Vagina (tissue), 2 donors: ENCODE data around the gene GATD1. TPM values are rescaled to one million over a fixed set of nuclear protein-coding genes. Genes with fewer than 3 reads are reported as not detected.

ENCODE experiments used
- DNase-seq, 2 donors: peaks; one replicate each; pipeline ENCODE4 v3.0.0-alpha.2; 2017; ENCODE audit errors: extremely low spot score in 2 of 2
- H3K27ac ChIP-seq: fragments of 200-600 bp; sonication (generic); one replicate; pipeline ENCODE4 v1.5.1; 2019
- H3K27me3 ChIP-seq: fragments of 200-600 bp; sonication (generic); one replicate; pipeline ENCODE4 v1.5.1; 2019
- H3K36me3 ChIP-seq, 2 donors: fragments of 200-600 bp; sonication (generic); one replicate each; pipeline ENCODE4 v1.5.1; 2017 to 2019
- H3K4me1 ChIP-seq: fragments of 200-600 bp; sonication (generic); one replicate; pipeline ENCODE4 v1.5.1; 2019
- H3K4me3 ChIP-seq, 2 donors: fragments of 200-600 bp; sonication (generic); 1 replicate in 1 of 2; 2 replicates in 1 of 2; pipeline ENCODE4 v1.5.1; 2016 to 2019
- H3K9me3 ChIP-seq: fragments of 200-600 bp; sonication (generic); one replicate; pipeline ENCODE4 v1.5.1; 2019
- POLR2A ChIP-seq, 2 donors: fragments of 450-650 bp; IDR thresholded peaks; one replicate each; pipeline ENCODE4 v1.6.1; 2017; ENCODE audit warnings: antibody characterized with exemption in 2 of 2, mild to moderate bottlenecking in 2 of 2, moderate library complexity in 2 of 2
- POLR2AphosphoS5 ChIP-seq, 2 donors: sonication (generic); formaldehyde crosslinking; IDR thresholded peaks; one replicate each; pipeline ENCODE4 v1.9.0; 2017; ENCODE audit warnings: antibody characterized with exemption in 2 of 2, mild to moderate bottlenecking in 2 of 2, low read depth in 1 of 2; ENCODE audit not compliant: insufficient read depth in 1 of 2
- intact Hi-C: fragments of 100-400 bp; cut with DNase I; formaldehyde crosslinking; loops from one replicate; pipeline ENCODE4 v1.15.1; 2023
- total RNA-seq: library from RNA; depleted of rRNA; stranded (reverse); fragments of >200 nt; gene quantifications from one replicate; pipeline ENCODE4 v1.2.3, GENCODE V29; 2016
- TF ChIP-seq, protein P1 (sequence below), 3 experiments: fragments of 450-650 bp in 2 of 3; fragments of 200-600 bp in 1 of 3; sonication (generic) in 1 of 3; IDR thresholded peaks; one replicate each; pipeline ENCODE4 v1.5.1; 2017 to 2019; ENCODE audit warnings: antibody characterized with exemption in 3 of 3, mild to moderate bottlenecking in 2 of 3, moderate library complexity in 2 of 3

Gene GATD1
- total RNA-seq, 1 donor from 2014 or later, result 33.4 TPM

DNA sequence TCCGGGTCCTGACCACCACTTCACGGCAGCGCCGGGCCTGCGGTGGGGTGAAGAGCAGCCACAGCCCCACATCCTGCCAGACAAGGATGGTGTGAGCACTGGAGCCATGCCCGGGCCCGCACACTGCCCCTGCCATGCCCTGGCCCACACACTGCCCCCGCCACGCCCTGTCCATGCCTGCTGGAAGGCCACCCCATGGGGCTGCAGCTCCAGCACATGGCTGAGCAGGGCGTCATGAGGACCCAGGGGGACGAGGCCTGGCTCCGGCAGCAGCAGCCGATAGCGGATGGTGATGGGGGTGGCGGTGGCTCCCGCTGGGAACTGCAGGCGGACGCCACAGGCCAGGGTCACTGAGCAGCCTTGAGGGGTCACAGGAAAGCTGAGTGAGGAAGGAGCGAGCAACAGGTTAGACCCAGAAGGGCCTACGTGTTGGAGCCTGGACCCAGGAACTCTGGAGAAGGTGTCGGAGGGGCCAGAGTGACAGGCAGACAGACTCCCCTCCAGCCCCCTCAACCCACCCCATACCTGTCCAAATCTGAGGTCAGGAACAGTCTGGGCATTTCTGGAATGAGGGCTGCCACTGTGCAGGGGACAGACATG is 24.8 kb upstream of the GATD1 start:
- Histone ChIP-seq H3K36me3 (peaks cover 0 to 13% of the 10 kb centered on the region in 2 donors), H3K27ac (no peak overlapping the region), H3K4me3 (no peak overlapping the region), H3K4me1 (peaks cover 25% of the 10 kb centered on the region), H3K27me3 (no peaks in the 10 kb centered on the region), H3K9me3 (no peaks in the 10 kb centered on the region)
- intact Hi-C loops, result no loop called here
- TF ChIP-seq, protein P1, sequence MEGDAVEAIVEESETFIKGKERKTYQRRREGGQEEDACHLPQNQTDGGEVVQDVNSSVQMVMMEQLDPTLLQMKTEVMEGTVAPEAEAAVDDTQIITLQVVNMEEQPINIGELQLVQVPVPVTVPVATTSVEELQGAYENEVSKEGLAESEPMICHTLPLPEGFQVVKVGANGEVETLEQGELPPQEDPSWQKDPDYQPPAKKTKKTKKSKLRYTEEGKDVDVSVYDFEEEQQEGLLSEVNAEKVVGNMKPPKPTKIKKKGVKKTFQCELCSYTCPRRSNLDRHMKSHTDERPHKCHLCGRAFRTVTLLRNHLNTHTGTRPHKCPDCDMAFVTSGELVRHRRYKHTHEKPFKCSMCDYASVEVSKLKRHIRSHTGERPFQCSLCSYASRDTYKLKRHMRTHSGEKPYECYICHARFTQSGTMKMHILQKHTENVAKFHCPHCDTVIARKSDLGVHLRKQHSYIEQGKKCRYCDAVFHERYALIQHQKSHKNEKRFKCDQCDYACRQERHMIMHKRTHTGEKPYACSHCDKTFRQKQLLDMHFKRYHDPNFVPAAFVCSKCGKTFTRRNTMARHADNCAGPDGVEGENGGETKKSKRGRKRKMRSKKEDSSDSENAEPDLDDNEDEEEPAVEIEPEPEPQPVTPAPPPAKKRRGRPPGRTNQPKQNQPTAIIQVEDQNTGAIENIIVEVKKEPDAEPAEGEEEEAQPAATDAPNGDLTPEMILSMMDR (IDR thresholded peaks at IDR 0.05), result no peak
- TF ChIP-seq POLR2A (IDR thresholded peaks at IDR 0.05) (no peak), POLR2AphosphoS5 (IDR thresholded peaks at IDR 0.05; ENCODE audit: insufficient read depth in 1 of 2, low read depth in 1 of 2) (no peak)
- no peak for DNase-seq

DNA sequence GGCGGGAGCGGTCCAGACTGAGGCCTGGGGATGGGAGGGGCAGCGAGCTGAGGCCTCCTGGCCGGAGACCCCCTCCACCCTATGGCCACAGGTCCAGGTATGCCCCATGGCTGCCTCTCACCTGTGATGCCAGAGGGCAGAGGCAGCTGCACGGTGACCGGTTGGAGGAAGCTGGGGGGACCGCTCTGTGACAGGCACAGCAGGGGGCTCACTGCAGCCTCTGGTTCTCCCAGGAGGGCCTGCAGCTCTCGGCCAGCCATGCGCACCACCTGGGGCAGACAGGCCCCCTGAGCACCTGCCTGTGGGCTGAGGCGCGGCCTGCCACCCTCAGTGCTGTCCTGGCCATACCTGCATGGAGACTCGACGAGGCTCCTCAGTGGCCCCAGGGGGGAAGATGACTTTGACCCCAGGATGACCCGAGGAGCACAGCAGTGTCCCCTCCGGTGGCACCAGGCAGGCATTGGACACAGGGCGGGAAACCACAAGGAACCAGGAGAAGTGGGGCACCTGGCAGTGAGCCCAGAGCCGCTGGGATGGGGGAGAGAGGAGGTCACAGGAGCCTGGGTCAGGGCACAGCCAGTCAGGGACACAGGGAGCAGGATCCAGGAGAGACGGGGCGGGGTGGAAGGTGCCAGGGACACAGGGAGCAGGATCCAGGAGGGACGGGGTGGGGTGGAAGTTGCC is 24.0 kb upstream of the GATD1 start:
- intact Hi-C loops, result no loop called here
- peaks cover 34% of the 10 kb centered on the region for H3K4me1 ChIP-seq

DNA sequence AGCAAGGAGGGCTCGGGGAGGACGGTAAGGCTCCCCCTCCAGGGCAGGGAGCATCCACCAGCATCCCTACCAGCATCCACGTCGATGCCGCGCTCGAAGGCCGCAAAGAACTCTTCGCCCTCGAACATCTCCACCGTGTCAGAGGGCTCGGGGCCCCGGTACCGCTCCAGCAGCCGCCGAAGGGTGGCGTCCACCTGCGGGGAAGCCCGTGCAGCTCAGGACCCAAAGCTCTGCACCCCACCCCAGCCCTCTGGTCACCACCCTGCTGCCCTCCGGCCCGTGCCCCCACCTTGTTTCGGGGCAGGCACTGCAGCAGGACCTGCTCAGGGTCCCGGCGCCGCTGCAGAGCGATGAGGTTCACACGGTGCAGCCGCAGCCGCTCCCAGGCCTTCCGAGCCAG is 23.2 kb upstream of the GATD1 start:
- no peak for DNase-seq
- Histone ChIP-seq H3K27me3 (no peaks in the 10 kb centered on the region), H3K4me1 (peaks cover 39% of the 10 kb centered on the region), H3K36me3 (peaks cover 0 to 13% of the 10 kb centered on the region in 2 donors), H3K27ac (no peak overlapping the region), H3K4me3 (no peak overlapping the region), H3K9me3 (no peaks in the 10 kb centered on the region)
- intact Hi-C loops, result no loop called here
- TF ChIP-seq POLR2A (IDR thresholded peaks at IDR 0.05) (no peak), POLR2AphosphoS5 (IDR thresholded peaks at IDR 0.05; ENCODE audit: insufficient read depth in 1 of 2, low read depth in 1 of 2) (no peak)
- TF ChIP-seq, protein P1 (IDR thresholded peaks at IDR 0.05), result no peak

More for the DNA sequence above, 24.0 kb upstream of the GATD1 start:
- Histone ChIP-seq H3K27me3 (no peaks in the 10 kb centered on the region), H3K9me3 (no peaks in the 10 kb centered on the region), H3K4me3 (no peak overlapping the region), H3K36me3 (peaks cover 0 to 13% of the 10 kb centered on the region in 2 donors), H3K27ac (no peak overlapping the region)
- DNase-seq, result no peak
- TF ChIP-seq POLR2AphosphoS5 (IDR thresholded peaks at IDR 0.05; ENCODE audit: insufficient read depth in 1 of 2, low read depth in 1 of 2) (no peak), POLR2A (IDR thresholded peaks at IDR 0.05) (no peak)
- TF ChIP-seq, protein P1 (IDR thresholded peaks at IDR 0.05), result no peak

DNA sequence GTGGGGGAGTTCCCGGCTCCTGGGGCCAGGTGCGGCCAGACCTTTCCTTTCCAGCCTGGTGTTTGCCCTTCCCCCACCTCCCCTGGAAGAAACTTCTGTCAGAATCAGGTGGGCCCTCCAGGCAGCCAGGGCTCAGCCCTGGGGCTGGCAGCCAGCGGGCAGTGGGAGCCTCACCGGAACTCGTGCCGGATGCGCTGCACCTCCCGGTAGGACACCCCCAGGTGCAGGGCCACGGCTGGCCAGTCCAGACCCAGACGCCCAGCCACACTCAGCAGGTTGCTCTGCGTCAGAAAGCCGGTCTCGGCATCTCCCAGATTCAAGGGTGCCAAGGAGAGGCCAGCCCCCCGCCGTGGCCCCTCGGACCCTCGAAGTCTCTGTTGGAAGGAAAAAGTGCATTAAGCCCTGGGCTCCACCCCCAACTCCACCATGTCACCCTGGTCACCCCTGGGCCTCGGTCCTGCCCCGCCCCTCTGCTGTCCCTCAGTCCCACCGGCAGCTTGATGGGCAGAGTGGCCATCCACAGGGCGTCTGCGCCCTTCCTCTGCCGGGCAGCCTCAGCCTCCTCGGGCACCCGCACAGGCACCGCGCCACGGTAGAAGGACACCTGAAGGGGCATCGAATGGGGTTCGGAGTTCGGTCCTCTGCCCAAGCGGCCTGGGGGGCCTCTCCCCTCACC is 22.5 kb upstream of the GATD1 start:
- intact Hi-C loops, result no loop called here
- Histone ChIP-seq H3K4me1 (peaks cover 42% of the 10 kb centered on the region), H3K27me3 (no peaks in the 10 kb centered on the region), H3K36me3 (peaks cover 0 to 13% of the 10 kb centered on the region in 2 donors), H3K9me3 (no peaks in the 10 kb centered on the region), H3K4me3 (no peak overlapping the region), H3K27ac (no peak overlapping the region)
- TF ChIP-seq, protein P1 (IDR thresholded peaks at IDR 0.05), result no peak
- TF ChIP-seq POLR2A (IDR thresholded peaks at IDR 0.05) (no peak), POLR2AphosphoS5 (IDR thresholded peaks at IDR 0.05; ENCODE audit: insufficient read depth in 1 of 2, low read depth in 1 of 2) (no peak)
- no peak for DNase-seq
